NCI-H2081 treated with DMSO at 0.1 percent for 48 hours (cell line): ENCODE data around the gene NFASC.

Experiments
- DNase-seq: peaks from one replicate; lab custom pipeline; 2025; lab: John Stamatoyannopoulos, UW

The NFASC gene

DNA sequence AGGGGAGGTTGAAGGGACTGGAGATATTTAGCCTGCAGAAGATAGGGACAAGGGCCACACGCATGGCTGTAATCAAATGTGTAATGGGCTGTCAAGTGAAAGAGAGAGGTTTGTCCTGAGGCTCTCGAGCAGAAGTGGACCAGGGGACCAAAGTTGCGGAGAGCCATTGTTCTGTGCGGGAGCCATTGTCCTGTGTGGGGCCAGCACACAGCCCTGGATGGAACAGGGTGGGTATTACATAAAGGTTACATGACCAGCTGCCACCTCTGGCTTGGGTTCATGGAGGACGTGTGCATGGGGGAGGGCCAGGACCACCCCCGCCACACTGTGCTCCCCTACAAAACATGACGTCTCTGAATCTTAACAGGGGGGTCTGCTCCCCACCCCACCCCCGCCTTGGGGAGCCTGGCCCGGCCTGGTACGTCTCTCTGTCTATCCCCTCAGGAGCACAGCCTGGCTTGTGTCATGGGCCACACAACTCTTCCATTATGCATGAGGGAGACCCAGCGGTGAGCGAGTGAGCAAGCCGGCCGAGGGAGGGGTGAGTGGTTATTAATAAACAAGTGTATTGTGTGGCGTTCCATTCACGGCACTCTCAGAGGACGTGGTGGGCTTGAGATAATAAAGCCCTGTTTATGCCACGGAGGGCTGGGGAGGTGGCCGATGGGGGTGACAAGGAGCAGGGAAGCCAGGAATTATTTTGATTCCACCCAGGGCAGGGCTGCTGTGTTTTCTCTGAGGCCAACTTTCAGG lies at the start of gene NFASC:
TSS of gene NFASC (plus strand) at position 703 of the 753 bp plus-strand sequence. CDS start 73,454 bp downstream, outside the sequence.
- no peak for DNase-seq

GRCh38 chr1:204821476-204821875 lies 49.2 kb upstream of the NFASC start:
- no peak for DNase-seq

GRCh38 chr1:204821924-204822323 lies 48.7 kb upstream of the NFASC start:
- no peak for DNase-seq

GRCh38 chr1:204826970-204827369 lies 43.7 kb upstream of the NFASC start:
- no peak for DNase-seq

- DNase-seq: peak; percentile 34
These were observed 42.3 kb upstream of the NFASC start for GRCh38 chr1:204828352-204828850.

DNA sequence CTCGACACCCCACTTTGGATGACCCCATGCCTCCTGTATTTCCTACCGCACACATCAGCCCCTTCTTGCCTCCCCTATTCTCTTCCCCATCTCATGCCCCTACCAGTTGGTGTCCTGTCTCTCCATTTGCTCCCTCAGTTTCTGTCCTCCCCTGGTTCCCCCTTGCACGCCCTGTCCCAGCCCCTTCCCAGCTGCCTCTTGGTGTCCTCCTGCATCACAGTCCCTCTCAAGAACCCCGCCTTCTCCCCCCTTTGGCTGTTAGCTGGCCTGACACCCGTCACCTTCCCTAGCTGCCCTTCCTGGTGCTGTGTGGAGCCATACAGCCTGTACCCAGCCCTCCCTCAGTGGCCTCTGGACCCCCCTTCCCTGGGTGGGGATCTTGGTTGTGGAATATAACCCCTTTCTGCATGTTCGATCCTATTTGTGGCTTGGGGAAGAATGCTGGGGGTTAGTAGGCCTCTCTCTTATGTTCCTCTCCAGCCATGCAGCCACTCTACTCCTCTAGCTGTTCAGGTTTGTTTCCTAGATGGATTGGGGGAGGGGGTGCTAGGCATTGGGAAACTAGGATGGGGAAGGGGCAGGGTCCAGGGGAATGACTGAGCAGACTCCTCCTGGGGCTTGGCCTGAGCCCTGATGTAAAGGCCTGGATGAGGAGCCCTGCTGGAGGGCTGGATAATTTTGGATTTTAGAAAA lies 41.4 kb upstream of the NFASC start:
- no peak for DNase-seq

DNA sequence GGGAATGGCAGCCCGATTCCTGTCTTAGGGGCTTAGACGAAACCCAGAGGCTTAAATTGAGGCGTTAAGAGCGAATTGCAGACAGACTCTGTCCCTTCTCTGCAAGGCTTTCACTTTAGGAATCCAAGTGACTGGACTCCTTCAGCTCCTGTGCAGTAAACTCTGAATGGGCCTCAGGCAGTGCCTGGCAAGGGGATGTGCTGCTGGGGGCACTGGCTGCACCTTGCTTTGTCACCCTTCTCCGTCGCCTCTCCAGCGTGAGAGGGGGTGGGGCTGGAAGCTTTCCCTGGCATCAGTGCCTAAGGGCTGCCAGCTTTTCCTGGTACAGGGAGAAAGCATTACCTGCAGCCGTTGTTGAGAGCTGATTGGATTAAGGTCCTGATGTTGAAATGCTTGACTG lies 39.9 kb upstream of the NFASC start:
- DNase-seq: no peak

- no peak for DNase-seq
These were observed 39.5 kb upstream of the NFASC start for GRCh38 chr1:204831186-204831585.

- no peak for DNase-seq
These were observed 36.3 kb upstream of the NFASC start for GRCh38 chr1:204834336-204834735.

- DNase-seq: no peak
These were observed 35.9 kb upstream of the NFASC start for GRCh38 chr1:204834752-204835151.

GRCh38 chr1:204835737-204836136 lies 34.9 kb upstream of the NFASC start:
- DNase-seq: no peak

GRCh38 chr1:204836856-204837255 lies 33.8 kb upstream of the NFASC start:
- DNase-seq: no peak

- DNase-seq: no peak
These were observed 33.1 kb upstream of the NFASC start for GRCh38 chr1:204837440-204838084.

- no peak for DNase-seq
These were observed 29.3 kb upstream of the NFASC start for GRCh38 chr1:204841316-204841715.

- DNase-seq: no peak
These were observed 28.9 kb upstream of the NFASC start for GRCh38 chr1:204841798-204842197.

DNA sequence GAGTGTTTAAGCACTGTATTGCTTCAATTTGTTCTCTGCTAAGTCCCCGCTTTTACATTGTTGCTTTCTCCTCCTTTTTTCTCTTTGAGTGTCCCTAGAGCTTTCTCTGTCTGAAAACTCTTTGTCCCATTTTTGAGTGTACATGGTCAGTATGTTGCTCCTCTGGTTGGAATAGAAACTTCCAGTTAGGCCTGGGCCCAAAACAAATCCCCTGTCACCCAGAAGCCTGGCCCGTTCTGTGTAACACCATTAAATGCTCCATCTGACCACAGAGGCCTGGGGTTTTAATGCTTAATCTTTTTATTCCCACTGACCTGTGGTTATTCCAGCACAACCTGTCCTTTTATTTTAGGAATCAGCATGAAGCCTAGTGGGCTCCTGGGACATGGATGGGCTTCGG lies 28.3 kb upstream of the NFASC start:
- DNase-seq: no peak

DNA sequence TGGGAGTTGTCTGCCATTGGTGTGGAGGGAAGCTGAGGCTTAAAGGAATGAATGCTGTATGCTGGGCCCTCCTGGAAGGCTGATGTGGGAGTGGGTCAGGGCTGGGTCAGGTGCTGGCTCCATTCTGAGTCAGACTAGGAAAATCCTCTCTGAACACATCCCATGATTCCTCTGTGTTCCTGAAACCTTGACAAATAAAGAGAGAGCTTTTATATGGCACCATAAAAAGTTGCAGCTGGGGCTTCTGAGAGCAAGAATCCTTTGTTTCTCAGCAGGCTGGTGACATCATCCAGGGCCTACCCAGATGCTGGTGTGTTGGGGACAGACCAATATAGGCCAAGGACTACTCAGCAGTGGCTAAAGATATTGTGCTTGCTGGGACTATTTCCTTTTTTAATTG lies 27.8 kb upstream of the NFASC start:
- no peak for DNase-seq

DNA sequence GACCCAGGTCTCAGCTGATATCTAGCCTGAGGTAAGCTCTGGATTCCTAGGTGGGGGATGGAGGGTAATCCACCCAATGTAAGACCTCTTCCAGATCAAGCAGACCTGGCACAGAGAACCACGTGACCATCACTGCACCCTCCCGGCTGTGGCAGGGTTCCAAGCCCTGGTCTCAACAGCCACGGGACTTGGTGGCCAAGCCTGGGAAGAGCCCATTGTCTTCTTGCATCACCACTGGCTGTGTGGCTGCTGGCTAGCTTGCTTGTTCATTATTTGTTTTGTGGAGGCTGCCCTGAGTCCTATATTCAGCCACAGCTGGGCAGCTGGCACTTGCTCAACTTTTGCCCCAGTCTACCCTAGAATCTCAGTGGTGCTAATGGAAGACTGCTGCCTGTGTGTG lies 24.1 kb upstream of the NFASC start:
- peak; percentile 84 for DNase-seq

- DNase-seq: no peak
These were observed 22.1 kb upstream of the NFASC start for GRCh38 chr1:204848579-204848978.

DNA sequence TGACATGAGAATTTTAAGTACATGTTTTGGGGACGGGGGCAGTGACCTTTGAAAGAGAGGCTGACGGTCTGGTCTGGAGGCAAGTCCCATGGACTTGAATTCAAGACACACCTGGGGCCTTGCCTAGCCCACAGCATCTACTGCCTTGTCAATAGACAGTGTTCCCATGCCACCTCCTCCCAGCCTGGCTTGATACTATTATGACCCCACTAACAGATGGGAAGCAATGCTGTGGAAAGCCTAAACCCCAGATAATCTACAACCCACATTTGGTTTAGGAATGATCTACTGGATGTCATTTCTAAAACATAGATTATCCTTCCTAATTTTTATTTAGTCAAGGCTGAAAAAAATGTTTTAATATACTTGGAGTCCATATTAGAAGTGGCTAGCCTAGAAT lies 17.8 kb upstream of the NFASC start:
- DNase-seq: no peak

DNA sequence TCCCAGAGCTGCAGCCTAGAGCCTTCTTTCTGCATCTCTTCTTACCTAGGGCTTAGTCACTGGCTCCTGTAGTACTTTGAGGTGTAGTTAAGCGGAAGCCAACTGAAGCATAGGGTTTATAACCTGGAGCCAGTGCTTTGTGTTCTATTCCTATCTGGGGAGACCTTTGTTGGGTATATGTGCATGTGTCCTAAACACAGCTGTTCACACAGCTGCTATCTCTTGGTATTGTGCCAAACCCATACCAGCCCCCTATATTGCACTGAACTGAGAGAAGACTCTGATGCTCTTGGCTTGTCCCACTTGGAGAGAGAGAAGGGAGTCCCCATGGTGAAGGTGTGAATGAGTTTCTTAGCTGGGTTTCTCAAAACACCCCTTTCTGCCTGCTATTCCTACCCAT lies 17.2 kb upstream of the NFASC start:
- DNase-seq: no peak

DNA sequence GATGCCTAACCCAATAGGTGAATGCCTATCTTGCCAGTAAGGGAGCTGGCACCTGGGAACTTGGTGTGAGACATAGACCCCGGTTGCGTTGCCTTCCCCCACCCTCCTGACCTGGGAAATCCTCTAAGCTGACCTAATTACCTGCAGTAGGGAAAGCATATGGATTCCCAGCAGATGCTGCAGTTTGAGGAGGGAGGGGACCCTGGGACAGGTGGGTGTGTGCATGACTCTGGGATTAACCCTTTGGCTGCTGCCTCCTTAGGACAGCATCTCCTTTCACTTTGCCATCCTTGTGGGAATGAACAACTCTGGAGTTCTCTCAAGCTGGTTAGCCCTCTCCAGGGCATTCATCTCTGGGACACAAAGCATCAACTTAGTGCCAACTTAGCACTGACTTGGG lies 16.4 kb upstream of the NFASC start:
- no peak for DNase-seq

- no peak for DNase-seq
These were observed 12.3 kb upstream of the NFASC start for GRCh38 chr1:204858363-204858821.
